Small intestine (tissue), 7 donors: ENCODE results near the gene MAPRE2. TPM values are rescaled to one million over a fixed set of nuclear protein-coding genes. Genes with fewer than 3 reads are reported as not detected.

Experiments used
- DNase-seq, 2 donors: peaks; one replicate each; pipeline versions ENCODE4 v3.0.0 to v3.0.0-alpha.2; 2013
- FAIRE-seq: peaks from 2 replicates; lab custom pipeline; 2012; peaks lifted over from hg19 to GRCh38; lab: Jason Lieb, UNC
- H3K27ac ChIP-seq, 3 donors: one replicate each; pipeline ENCODE4 v1.5.1; 2013; ENCODE audit warnings: low read length in 2 of 3, mild to moderate bottlenecking in 2 of 3, control low read depth in 1 of 3, inconsistent platforms in 1 of 3, low read depth in 1 of 3, moderate library complexity in 1 of 3
- H3K27me3 ChIP-seq, 3 donors: one replicate each; pipeline ENCODE4 v1.6.1; 2013; ENCODE audit warnings: low read length in 3 of 3, inconsistent platforms in 1 of 3; ENCODE audit not compliant: control insufficient read depth in 3 of 3, insufficient read depth in 3 of 3
- H3K36me3 ChIP-seq, 3 donors: one replicate each; pipeline ENCODE4 v1.6.1; 2013; ENCODE audit warnings: low read length in 3 of 3, inconsistent platforms in 1 of 3, low read depth in 1 of 3, mild to moderate bottlenecking in 1 of 3, moderate library complexity in 1 of 3; ENCODE audit not compliant: control insufficient read depth in 3 of 3, insufficient read depth in 2 of 3
- H3K4me1 ChIP-seq, 3 donors: one replicate each; pipeline ENCODE4 v1.6.1; 2013; ENCODE audit warnings: low read length in 2 of 3, inconsistent platforms in 1 of 3, low read depth in 1 of 3, mild to moderate bottlenecking in 1 of 3, moderate library complexity in 1 of 3; ENCODE audit not compliant: control insufficient read depth in 3 of 3, insufficient read depth in 2 of 3
- H3K4me3 ChIP-seq, 3 donors: one replicate each; pipeline ENCODE4 v1.5.1; 2013; ENCODE audit warnings: low read length in 3 of 3, control low read depth in 1 of 3, inconsistent platforms in 1 of 3, low read depth in 1 of 3, mild to moderate bottlenecking in 1 of 3, moderate library complexity in 1 of 3
- H3K9me3 ChIP-seq, 2 donors: one replicate each; pipeline ENCODE4 v1.6.1; 2013; ENCODE audit warnings: low read depth in 1 of 2, low read length in 1 of 2; ENCODE audit not compliant: control insufficient read depth in 2 of 2, insufficient read depth in 1 of 2
- WGBS, 3 donors: extraction: QIAGEN DNeasy Blood & Tissue Kit; methylation state at CpG; one replicate each; pipeline ENCODE4 v1.1.7; 2013; 5-methylcytosine and 5-hydroxymethylcytosine counted together
- polyA plus RNA-seq, 4 donors: library from polyadenylated mRNA; stranded (reverse) in 3 of 4; unstranded in 1 of 4; fragments of 200-250 nt in 3 of 4; fragments of 120-200 nt in 1 of 4; gene quantifications; one replicate each; pipeline versions ENCODE4 v1.2.1 to v1.2.3, GENCODE V29; 2013
- donor health status: healthy with polysubstance abuse.
- donor health status: control.
- donor health status: control.
- donor health status: Bipolar disorder and iron deficiency.
- donor health status: healthy.

Gene MAPRE2
- polyA plus RNA-seq, 4 donors = 6.2 to 19.8 (median 11.2) TPM

GRCh38 chr18:35186291-35187034 is 145.2 kb downstream of the MAPRE2 start:
- no peaks in the 10 kb centered on the region for H3K36me3 ChIP-seq
- H3K27me3 ChIP-seq = no peaks in the 10 kb centered on the region
- DNase-seq (no peak), FAIRE-seq (no peak)
- H3K27ac ChIP-seq = no peak overlapping the region
- H3K4me3 ChIP-seq = no peak overlapping the region
- no peaks in the 10 kb centered on the region for H3K9me3 ChIP-seq
- peaks cover 0 to 2% (median 0%) of the 10 kb centered on the region in 3 donors for H3K4me1 ChIP-seq
- 73 to 86% (median 84%) methylated on average over 6 of the region's 6 CpGs for WGBS, 3 donors

GRCh38 chr18:35189510-35189909 is 148.3 kb downstream of the MAPRE2 start:
- Histone ChIP-seq H3K27me3 (no peaks in the 10 kb centered on the region), H3K36me3 (no peaks in the 10 kb centered on the region), H3K4me1 (peaks cover 0 to 2% (median 0%) of the 10 kb centered on the region in 3 donors), H3K27ac (no peak overlapping the region), H3K9me3 (no peaks in the 10 kb centered on the region), H3K4me3 (no peak overlapping the region)
- FAIRE-seq = no peak
- no peak for DNase-seq
- WGBS, 3 donors = 56 to 92% (median 84%) methylated on average over 1 of the region's 1 CpG

GRCh38 chr18:35190948-35191697 is 149.9 kb downstream of the MAPRE2 start:
- H3K4me3 ChIP-seq = no peak overlapping the region
- FAIRE-seq = no peak
- WGBS, 3 donors = 59 to 63% (median 62%) methylated on average over 4 of the region's 4 CpGs
- H3K4me1 ChIP-seq = peaks cover 0 to 2% (median 0%) of the 10 kb centered on the region in 3 donors
- no peak overlapping the region for H3K27ac ChIP-seq
- H3K27me3 ChIP-seq = no peaks in the 10 kb centered on the region
- no peak for DNase-seq
- no peaks in the 10 kb centered on the region for H3K9me3 ChIP-seq
- no peaks in the 10 kb centered on the region for H3K36me3 ChIP-seq

GRCh38 chr18:35191698-35192025 is 150.4 kb downstream of the MAPRE2 start:
- DNase-seq (no peak), FAIRE-seq (no peak)
- peaks cover 0 to 2% (median 0%) of the 10 kb centered on the region in 3 donors for H3K4me1 ChIP-seq
- no peaks in the 10 kb centered on the region for H3K36me3 ChIP-seq
- H3K27ac ChIP-seq = no peak overlapping the region
- H3K4me3 ChIP-seq = no peak overlapping the region
- no peaks in the 10 kb centered on the region for H3K27me3 ChIP-seq
- H3K9me3 ChIP-seq = no peaks in the 10 kb centered on the region
- 81 to 91% (median 90%) methylated on average over 5 of the region's 5 CpGs for WGBS, 3 donors

GRCh38 chr18:35192415-35192814 is 151.2 kb downstream of the MAPRE2 start:
- Histone ChIP-seq H3K4me1 (peaks cover 0 to 2% (median 0%) of the 10 kb centered on the region in 3 donors), H3K27me3 (no peaks in the 10 kb centered on the region), H3K27ac (no peak overlapping the region), H3K36me3 (no peaks in the 10 kb centered on the region), H3K4me3 (no peak overlapping the region), H3K9me3 (no peaks in the 10 kb centered on the region)
- FAIRE-seq (no peak), DNase-seq (no peak)
- 87 to 93% (median 93%) methylated on average over 4 of the region's 4 CpGs for WGBS, 3 donors

Other genes with a start within 250 kb of the MAPRE2 start
- 10 to 100 TPM in 2 of 4 donors, 1 to 10 TPM in 2; 5.7 to 39.1 (median 9.2) TPM for gene ZNF397, start 199.6 kb downstream of the MAPRE2 start, polyA plus RNA-seq
- 10 to 100 TPM in 2 of 4 donors, 1 to 10 TPM in 2; 4.8 to 38.3 (median 9.7) TPM for gene ZSCAN30, start 248.8 kb downstream of the MAPRE2 start, polyA plus RNA-seq